Retinal pigment epithelial cell (primary cell): ENCODE results near the gene OSBPL7.
A peak's percentile ranks its signal among the peaks of the same experiment; 100 is the strongest.
"Not testable (repeated sequence)": the region's sequence is repeated elsewhere in the genome, so short reads cannot be mapped to it uniquely, and the experiment has no call there.

Experiments used
- DNase-seq: peaks from one replicate; pipeline ENCODE4 v3.0.0-alpha.2; 2010; ENCODE audit warnings: low read depth
- H3K4me3 ChIP-seq: 2 replicates; pipeline ENCODE4 v1.5.1; 2011; ENCODE audit warnings: mild to moderate bottlenecking, low read length, control low read depth, moderate library complexity
- CTCF ChIP-seq: conservative IDR thresholded peaks from 2 replicates; pipeline ENCODE4 v1.5.1; 2011; ENCODE audit warnings: low read depth, low read length, control low read depth, inconsistent platforms

The OSBPL7 gene

DNA sequence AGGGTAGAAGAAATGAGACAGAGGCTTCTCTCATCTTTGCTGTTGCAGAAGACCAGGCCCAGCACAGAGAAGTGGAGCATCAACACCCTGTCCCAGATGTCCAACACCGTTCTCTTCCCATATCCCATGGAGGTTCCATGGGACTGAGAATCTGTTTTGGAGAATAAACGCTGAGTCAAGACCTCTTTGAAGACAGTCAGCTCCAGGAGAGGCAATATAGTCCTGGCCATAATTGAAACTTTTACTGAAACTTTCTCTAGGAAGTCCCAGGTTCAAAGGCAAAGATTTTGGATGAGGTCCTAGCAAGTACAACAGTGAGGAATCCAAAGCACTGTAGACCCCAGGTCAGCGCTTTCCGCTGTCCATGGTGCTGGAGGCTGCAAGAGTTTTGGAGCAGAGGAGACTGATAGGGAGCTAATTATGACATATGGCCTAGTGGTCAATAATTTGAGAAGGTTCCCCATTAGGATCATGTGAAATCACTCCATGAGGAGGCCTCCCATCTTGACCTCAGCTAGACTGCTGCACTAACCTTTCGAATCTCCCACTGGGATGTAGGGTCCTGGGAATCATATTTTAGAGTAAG, 36.0 kb downstream of the OSBPL7 start:
- TF ChIP-seq CTCF, result no peak
- H3K4me3 ChIP-seq, result no peak overlapping the region
- DNase-seq, result no peak

GRCh38 chr17:47781397-47781796, 40.2 kb downstream of the OSBPL7 start:
- no peak for TF ChIP-seq CTCF
- no peak overlapping the region for H3K4me3 ChIP-seq
- DNase-seq, result no peak

DNA sequence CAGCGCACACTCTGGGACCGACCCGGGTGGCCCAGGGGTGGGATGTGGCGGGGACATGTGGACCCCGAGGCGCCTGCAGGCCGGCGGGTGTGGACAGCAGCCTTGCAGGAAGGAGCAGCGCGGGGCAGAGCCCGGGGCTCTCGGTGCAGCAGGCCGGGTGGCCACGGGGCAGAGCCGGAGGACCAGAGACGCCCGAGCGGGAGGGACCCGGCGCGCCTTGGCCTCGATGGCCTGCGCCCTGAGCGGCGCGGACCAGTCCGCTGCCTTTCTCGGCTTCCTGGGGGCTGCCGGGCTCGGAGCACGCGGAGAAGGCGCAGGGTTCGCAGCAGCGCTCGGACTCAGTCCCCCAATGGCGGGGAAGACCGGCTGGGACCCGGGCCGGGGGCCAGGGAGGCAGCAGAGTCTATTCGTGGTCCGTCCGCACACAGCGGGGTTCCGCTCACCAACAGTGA, 43.4 kb downstream of the OSBPL7 start:
- DNase-seq, result no peak
- H3K4me3 ChIP-seq, result no peak overlapping the region
- TF ChIP-seq CTCF, result no peak

- peak; percentile 66 for TF ChIP-seq CTCF
- H3K4me3 ChIP-seq, result no peak overlapping the region
- DNase-seq, result no peak
Observed at GRCh38 chr17:47776330-47777197, 45.0 kb downstream of the OSBPL7 start.

DNA sequence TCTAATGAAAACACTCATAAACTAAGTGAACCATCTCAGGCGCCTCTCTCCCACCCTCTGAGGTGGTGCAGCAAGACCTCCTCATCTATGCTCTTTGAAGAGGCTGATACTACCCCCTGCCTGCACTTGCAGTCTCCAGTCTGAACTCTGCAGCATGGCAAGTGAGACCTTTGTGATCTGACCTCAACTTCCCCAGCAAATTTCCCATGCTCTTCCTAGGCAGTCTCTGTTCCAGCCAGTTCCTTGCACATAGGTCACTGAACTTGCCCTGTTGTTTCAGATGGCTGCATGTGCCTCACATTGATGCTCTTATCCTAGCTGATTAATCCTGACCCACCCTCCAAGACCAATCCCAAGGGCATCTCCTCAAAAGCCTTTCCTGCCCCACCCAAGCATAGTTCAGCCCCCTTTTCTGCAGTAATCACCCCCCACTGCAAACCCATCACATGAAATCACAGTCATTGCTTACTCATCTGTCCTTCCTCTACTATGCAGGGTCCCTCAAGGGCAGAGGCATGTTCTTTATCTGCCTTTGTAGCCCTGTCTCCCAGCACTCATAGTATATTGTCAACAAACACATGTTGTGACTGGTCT, 46.5 kb downstream of the OSBPL7 start:
- H3K4me3 ChIP-seq, result no peak overlapping the region
- DNase-seq, result no peak
- no peak for TF ChIP-seq CTCF

DNA sequence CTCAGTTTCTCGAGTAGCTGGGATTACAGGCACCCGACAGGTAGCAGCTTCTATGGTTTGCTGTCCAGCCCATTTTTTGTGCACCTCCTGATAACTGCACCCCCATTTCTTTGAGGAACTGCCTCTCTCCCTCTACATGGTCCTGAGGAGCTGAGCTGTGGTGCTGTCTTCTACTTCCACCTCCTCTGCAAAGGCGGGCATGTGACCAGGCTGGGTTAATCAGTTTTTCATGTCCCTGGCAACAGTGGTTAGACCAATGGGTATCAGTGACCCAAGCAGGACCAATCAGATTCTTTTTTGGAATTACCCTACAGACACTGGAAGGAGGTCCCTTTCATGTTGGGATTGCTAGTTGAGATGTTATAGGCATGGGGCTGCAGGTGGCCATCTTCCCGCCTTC, 47.3 kb downstream of the OSBPL7 start:
- no peak overlapping the region for H3K4me3 ChIP-seq
- DNase-seq, result no peak
- TF ChIP-seq CTCF, result no peak

- not testable (repeated sequence) for DNase-seq, H3K4me3 ChIP-seq
Observed at GRCh38 chr17:47773649-47774048, 47.9 kb downstream of the OSBPL7 start.
